Measurements from ENCODE around the gene TNPO1. TPM values are rescaled to one million over a fixed set of nuclear protein-coding genes. Genes with fewer than 3 reads are reported as not detected.

TNPO1 gene
- total RNA-seq, 4 donors from 2014 or later: 73.1 to 241 (median 76.8) TPM

- H3K36me3 ChIP-seq: peaks cover 0 to 74% (median 0%) of the 10 kb centered on the region in 3 donors
- no peak overlapping the region for H3K4me3 ChIP-seq
- no peak for DNase-seq
- no peaks in the 10 kb centered on the region for H3K9me3 ChIP-seq
- H3K27me3 ChIP-seq: no peaks in the 10 kb centered on the region
- H3K4me1 ChIP-seq: no peaks in the 10 kb centered on the region
- no peak overlapping the region for H3K27ac ChIP-seq
- TF ChIP-seq POLR2A (IDR thresholded peaks at IDR 0.05) (no peak), CTCF (IDR thresholded peaks at IDR 0.05) (no peak)
These were observed 55.0 kb downstream of the TNPO1 start for GRCh38 chr5:72871366-72872024.

GRCh38 chr5:72878854-72879253, 62.4 kb downstream of the TNPO1 start:
- Histone ChIP-seq H3K9me3 (no peaks in the 10 kb centered on the region), H3K36me3 (peaks cover 0 to 89% (median 0%) of the 10 kb centered on the region in 3 donors), H3K4me3 (no peak overlapping the region), H3K4me1 (no peaks in the 10 kb centered on the region), H3K27me3 (no peaks in the 10 kb centered on the region), H3K27ac (no peak overlapping the region)
- DNase-seq: no peak
- no peak for TF ChIP-seq POLR2A (IDR thresholded peaks at IDR 0.05)
- no peak for TF ChIP-seq CTCF (IDR thresholded peaks at IDR 0.05)

- Histone ChIP-seq H3K4me1 (no peaks in the 10 kb centered on the region), H3K4me3 (no peak overlapping the region), H3K27me3 (no peaks in the 10 kb centered on the region), H3K9me3 (no peaks in the 10 kb centered on the region), H3K36me3 (peaks cover 0 to 79% (median 0%) of the 10 kb centered on the region in 3 donors), H3K27ac (no peak overlapping the region)
- no peak for DNase-seq
- TF ChIP-seq POLR2A (IDR thresholded peaks at IDR 0.05): no peak
These were observed 66.5 kb downstream of the TNPO1 start for GRCh38 chr5:72882989-72883388.

GRCh38 chr5:72883850-72884249, 67.4 kb downstream of the TNPO1 start:
- TF ChIP-seq POLR2A (IDR thresholded peaks at IDR 0.05): no peak
- no peak for TF ChIP-seq CTCF (IDR thresholded peaks at IDR 0.05)
- peaks cover 0 to 80% (median 6%) of the 10 kb centered on the region in 3 donors for H3K36me3 ChIP-seq
- no peaks in the 10 kb centered on the region for H3K27me3 ChIP-seq
- no peaks in the 10 kb centered on the region for H3K4me1 ChIP-seq
- H3K9me3 ChIP-seq: no peaks in the 10 kb centered on the region
- no peak overlapping the region for H3K4me3 ChIP-seq
- no peak for DNase-seq
- no peak overlapping the region for H3K27ac ChIP-seq

- Histone ChIP-seq H3K4me1 (no peaks in the 10 kb centered on the region), H3K27ac (no peak overlapping the region), H3K9me3 (no peaks in the 10 kb centered on the region), H3K36me3 (peaks cover 0 to 80% (median 6%) of the 10 kb centered on the region in 3 donors), H3K4me3 (no peak overlapping the region), H3K27me3 (no peaks in the 10 kb centered on the region)
- no peak for DNase-seq
- TF ChIP-seq CTCF (IDR thresholded peaks at IDR 0.05): no peak
- TF ChIP-seq POLR2A (IDR thresholded peaks at IDR 0.05): no peak
These were observed 68.4 kb downstream of the TNPO1 start for GRCh38 chr5:72884892-72885291.

- Histone ChIP-seq H3K27ac (no peak overlapping the region), H3K4me3 (no peak overlapping the region), H3K36me3 (peaks cover 0 to 81% (median 6%) of the 10 kb centered on the region in 3 donors), H3K27me3 (no peaks in the 10 kb centered on the region), H3K4me1 (no peaks in the 10 kb centered on the region), H3K9me3 (no peaks in the 10 kb centered on the region)
- no peak for DNase-seq
- TF ChIP-seq CTCF (IDR thresholded peaks at IDR 0.05): no peak
- TF ChIP-seq POLR2A (IDR thresholded peaks at IDR 0.05): no peak
These were observed 69.4 kb downstream of the TNPO1 start for GRCh38 chr5:72885824-72886223.
